SU-DHL-6 (cell line): ENCODE results near the gene LRRN2.
"Not testable (repeated sequence)": the region's sequence is repeated elsewhere in the genome, so short reads cannot be mapped to it uniquely, and the experiment has no call there.

Experiments used
- CTCF ChIP-seq: fragments of 200-600 bp; sonication (generic); IDR thresholded peaks from one replicate; pipeline ENCODE4 v1.5.1; 2017; ENCODE audit warnings: antibody characterized with exemption, mild to moderate bottlenecking, low read length, moderate library complexity; ENCODE audit not compliant: insufficient read depth, poor library complexity, severe bottlenecking
- EZH2phosphoT487 ChIP-seq: fragments of 200-600 bp; sonication (generic), shearing (Covaris generic); conservative IDR thresholded peaks from 2 replicates; pipeline ENCODE4 v1.6.1; 2018; ENCODE audit warnings: mild to moderate bottlenecking, antibody characterized with exemption, low read length, moderate library complexity, mixed read lengths

GRCh38 chr1:204727438-204727837 lies 41.9 kb upstream of the LRRN2 start:
- TF ChIP-seq CTCF, EZH2phosphoT487: not testable (repeated sequence)
